Activated T-helper 1 cell treated with anti-CD3 and anti-CD28 coated beads, Interleukin-12 subunit alpha, Interleukin-12 subunit beta, Interleukin-2, Interleukin-4 antibody, amounts not matched to agents 30 ng/mL and 10 ng/mL and 1 ng/mL, durations not matched to agents 14 hours and 24 hours and 36 hours (primary cell): ENCODE data around the gene GPR101. TPM values are rescaled to one million over a fixed set of nuclear protein-coding genes. Genes with fewer than 3 reads are reported as not detected.

Experiments
- total RNA-seq: library from RNA; stranded (reverse); gene quantifications from 2 replicates; pipeline ENCODE4 v1.2.3, GENCODE V29; 2022

GPR101 gene
- total RNA-seq, 1 donor from 2014 or later = 0.13 TPM

Other genes with a start within 250 kb of the GPR101 start
- gene RBMX, start 153.3 kb downstream of the GPR101 start, total RNA-seq = 308 and 327 TPM in 2 replicates